G401 (cell line): ENCODE data around the gene ATP5F1D. TPM values are rescaled to one million over a fixed set of nuclear protein-coding genes. Genes with fewer than 3 reads are reported as not detected.

Experiments
- DNase-seq: peaks from one replicate; pipeline ENCODE4 v3.0.0-alpha.2; 2015; ENCODE audit warnings: low spot score
- in situ Hi-C: cut with HindIII; loops from 2 replicates; pipeline ENCODE4 v1.10.0; 2016; ENCODE audit warnings: low sequenced_read_pairs, mixed read lengths
- total RNA-seq: library from RNA; depleted of rRNA; stranded (reverse); fragments of >200 nt; shearing (Covaris generic); gene quantifications from 2 replicates; pipeline ENCODE4 v1.2.3, GENCODE V29; 2014

The ATP5F1D gene
- total RNA-seq, 1 experiment from 2014 or later = 61.3 TPM

DNA sequence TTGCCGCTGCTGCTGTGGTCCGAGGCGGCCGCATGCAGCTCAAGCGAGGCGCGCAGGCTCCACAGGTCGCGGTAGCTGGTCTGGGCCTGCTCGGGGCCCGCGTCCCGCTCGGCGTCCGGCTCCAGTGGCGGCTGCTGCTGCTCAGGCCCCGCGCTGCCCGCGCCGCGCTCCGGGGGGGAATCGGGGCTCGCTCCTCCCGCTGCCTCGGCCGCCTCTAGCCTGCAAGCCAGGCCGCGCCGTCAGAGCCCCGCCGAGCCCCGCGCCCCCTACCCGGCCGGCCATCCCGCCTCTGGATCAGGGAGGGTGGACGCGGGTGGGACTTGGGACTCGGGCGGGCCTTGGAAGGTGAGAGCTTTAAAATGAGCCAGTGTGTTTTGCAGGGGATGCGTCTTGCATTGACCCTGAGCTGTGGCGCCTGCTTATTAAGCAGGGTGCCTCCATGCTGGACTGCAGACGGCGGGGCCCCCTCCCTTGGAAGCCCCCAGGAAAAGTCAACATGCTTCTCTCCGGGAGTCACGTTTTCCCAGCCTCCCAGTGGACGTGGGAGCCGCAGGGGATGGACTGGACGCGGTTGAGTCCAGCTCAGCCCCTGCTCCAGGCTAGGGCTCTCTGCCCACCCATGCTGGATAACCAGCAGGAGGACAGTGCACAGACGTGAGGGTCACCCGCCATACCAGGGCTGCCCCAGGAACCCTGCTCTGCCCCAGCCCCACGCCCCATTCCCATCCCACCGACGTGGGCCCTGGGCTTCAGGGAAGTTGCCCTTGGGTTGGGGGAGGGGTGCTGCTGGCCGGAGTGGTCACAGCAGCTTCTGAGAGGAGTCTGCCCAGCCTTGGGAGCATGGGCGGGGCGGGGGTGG, 11.4 kb upstream of the ATP5F1D start:
- no peak for DNase-seq
- in situ Hi-C loops = no loop called here

DNA sequence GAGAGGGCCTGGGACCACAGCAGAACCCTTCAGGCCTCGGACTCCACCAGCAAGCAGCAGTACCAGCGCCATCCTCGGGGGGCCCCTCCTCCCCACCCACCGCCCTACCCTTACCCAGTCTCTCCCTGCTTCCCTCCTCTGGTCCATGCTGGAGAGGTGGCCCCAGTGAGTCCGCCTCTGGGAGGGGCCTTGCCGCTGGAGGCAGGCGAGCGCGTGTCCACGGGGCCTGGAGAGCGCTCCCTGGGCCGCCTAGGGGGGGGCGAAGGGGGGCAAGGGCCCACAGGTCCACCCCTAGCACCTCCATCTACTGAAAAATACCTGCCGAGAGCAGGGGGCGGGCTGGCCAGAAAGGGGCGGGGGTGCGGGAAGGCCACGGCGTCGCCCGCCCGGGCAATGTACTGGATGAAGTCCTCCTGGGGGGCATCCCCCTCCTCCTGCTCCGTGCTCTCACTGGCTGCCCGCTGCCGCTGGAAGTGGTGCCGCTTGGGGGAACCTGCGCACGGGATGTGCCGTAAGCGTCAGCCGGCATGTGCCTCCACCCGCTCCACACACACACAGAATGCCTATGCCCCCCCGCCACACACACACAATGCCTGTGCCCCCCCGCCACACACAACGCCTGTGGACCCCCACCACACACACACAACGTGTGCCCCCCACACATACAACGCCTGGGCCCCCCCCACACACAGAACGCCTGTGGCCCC, 10.6 kb upstream of the ATP5F1D start:
- no peak for DNase-seq

DNA sequence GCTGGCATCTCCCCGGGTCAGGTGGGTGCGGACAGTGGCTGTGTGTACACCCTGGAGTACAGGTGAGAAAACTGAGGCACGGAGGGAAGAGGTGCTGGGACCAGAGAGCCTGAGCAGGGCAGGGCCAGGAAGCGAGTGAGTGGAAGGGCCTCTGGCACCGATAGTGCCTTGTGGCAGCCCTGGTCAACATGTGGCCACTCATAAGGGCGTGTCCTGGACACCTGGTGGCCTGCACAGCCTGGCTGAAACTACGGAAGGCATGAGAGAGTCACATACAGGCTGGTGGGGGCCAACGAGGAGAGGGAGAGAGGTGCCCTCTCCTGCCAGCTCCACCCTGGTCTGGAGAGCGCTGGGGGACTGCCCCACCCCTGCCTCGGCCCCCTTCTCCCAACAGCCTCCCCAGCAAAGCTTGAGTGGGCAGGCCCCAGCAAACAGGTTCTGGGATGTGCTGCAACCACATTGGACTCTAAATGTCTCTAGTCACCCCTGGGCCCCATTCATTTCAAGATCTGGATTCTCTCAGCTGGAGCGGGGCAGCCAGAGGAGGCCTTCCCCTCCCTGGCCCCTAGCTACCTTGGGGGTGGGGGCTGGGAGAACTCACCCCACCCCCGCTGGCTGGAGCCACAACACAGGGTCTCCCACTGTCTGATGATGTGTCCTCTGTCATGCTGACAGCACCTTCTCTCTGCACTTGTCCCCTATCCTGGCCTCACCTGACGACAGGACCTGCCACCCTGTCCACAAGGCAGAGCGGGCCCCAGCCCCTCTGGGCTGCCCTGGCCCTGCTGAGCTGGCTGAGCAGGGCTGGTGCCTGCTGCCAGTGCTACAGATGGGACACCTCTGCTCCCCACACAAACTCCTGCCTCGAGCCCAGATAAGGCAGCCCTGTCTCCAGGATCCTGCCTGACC, 9.6 kb upstream of the ATP5F1D start:
- in situ Hi-C loops = no loop called here
- no peak for DNase-seq

More for the DNA sequence above, 10.6 kb upstream of the ATP5F1D start:
- in situ Hi-C loops = no loop called here

DNA sequence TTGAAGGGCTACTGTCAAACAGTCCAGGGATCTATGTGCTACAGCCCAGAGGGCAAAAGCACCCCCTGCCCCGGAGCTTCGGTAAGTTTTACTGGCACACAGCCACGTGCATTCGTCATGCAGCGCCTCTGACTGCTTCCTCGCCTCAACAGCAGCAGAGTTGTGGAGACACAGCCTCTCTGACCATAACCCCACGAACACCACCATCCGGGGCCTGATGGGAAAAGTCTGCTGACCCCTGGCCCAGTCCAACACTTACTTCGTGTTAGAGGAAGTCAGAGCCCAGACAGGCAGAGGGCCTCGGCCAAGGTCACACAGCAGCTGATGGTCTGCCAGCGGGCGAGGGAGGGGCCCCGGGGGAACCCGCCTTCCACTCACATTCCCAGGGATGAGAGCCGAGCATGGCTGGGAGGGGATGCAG, 8.9 kb upstream of the ATP5F1D start:
- in situ Hi-C loops = no loop called here
- DNase-seq = no peak

DNA sequence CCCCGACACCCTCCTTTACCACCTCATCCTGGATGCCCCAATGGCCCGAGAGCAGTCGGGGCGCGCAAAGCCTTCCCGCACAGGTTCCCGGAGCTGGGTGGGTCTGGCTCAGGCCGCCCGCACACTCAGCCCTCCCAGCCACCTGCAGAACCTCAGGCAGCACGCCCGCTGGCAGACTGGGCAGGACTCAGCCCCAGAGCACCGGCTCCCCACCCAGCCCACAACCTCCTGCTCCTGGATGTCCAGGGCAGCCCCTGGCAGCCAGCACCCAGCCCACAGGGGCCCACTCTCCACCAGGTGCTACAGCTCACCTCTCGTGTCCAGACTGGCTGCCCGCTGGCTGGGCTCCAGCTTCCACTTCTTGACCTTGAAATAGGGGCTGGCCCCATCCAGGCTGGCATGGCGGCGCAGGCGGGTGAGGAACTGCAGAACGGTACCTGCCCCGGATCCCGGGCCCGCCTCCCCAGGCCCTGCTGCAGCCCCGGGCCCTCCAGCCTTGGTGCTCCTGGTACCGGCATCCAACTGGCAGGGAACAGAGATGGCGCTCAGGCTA, 8.4 kb upstream of the ATP5F1D start:
- DNase-seq = no peak
- in situ Hi-C loops = no loop called here

DNA sequence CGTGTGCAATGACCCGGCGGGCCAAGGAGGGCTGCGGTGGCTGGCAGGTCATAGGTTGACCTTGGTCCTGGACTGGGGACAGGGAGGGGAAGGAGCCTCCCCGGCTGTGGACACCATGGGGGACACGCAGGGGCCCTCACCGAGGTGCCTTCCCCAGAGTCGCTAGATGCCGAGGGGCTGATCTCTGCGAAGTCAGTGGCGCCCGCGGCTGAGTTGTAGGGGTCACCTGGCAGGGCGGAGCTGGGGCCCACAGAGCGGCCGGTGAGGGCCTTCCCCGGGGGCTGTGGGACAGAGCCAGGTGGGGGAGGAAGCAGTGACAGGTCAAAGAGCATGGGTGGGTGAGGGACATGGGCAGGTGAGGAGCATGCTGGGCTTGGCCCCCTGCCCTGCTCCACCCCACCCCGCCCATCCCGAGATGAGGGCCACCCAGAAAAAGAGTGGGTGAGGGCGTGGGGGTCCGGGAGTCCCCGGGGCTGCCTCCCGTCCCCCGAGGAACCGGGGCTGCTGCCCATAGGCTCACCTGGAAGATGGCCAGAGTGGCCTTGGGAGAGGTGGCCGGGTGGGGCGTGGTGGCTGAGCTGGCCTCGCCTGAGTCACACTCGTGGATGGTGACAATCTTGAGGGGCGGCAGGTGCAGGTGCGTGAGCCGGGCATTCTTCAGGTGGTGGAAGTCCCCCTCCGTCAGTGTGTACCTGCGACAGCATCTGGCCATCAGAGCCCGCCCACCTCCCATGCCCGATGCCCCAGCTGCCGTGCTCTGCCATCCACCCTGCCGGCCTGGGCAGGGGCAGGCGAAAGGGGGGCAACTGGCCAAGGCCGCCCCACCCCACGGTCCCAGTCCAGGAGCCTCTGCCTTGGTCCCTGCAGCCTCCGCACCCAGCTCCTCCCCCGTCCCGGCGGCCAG, 7.2 kb upstream of the ATP5F1D start:
- DNase-seq = no peak
- in situ Hi-C loops = no loop called here

DNA sequence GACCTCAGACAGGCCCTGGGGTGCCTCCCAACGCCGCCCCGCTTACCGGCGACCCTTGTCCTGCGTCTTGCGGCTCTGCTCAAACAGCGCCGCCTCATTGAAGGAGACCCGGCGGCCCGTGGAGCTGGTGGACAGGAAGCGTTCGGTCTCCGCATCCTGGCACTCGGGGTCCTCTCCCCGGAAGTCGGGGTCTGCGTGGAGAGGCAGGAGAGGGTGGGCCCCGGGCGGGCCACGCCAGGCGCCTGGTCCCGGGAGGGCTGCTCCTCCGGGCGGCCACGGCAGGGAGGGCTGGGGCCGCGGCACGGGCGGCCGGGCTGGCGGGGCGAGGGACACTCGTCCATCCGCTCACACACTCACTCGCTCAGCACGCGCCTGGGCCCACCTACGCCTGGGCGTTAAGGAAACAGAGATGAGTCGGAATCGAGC, 6.6 kb upstream of the ATP5F1D start:
- DNase-seq = no peak
- in situ Hi-C loops = no loop called here

DNA sequence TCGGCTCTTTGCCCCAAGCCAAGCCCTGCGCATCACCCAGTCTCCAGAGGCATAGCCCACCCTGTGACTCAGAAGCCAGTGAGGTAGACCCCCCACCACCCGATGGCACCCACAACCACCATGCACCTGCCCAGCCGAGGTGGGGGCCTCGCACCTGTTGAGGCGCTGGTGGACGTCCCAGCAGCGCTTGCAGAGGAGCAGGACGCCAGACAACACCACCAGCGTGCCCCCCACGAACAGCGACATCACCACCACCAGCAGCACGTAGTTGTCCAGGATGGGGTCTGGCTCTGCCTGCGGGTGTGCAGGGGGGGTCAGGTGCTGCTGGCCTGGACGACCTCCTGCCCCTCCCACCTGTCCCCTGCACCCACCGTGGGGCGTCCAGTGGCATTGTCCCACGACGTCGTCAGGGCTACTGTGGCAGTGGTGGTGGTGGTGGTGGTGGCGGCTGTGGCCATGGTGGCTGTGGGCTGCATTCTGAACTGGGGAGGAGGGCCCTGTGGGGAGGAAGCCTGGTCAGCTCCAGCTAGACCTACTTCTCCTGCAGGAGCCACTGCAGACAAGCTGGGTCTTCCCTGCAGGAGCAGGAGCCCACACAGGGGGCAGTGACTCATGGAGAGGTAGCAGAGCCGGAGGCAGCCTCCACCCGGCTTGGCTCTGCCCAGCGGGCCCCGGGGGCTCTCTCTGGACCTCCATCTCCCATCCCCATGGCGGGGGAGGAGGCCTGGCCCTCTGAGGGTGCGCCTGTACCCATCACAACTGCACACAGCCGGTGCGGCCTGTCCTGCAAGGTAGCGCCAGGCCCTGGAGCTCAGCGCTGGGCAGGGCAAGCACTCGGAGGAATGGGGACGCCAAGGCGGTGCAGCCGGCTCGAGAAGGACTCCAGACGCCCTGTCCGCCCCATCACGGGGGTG, 5.7 kb upstream of the ATP5F1D start:
- DNase-seq = no peak
- in situ Hi-C loops = no loop called here

DNA sequence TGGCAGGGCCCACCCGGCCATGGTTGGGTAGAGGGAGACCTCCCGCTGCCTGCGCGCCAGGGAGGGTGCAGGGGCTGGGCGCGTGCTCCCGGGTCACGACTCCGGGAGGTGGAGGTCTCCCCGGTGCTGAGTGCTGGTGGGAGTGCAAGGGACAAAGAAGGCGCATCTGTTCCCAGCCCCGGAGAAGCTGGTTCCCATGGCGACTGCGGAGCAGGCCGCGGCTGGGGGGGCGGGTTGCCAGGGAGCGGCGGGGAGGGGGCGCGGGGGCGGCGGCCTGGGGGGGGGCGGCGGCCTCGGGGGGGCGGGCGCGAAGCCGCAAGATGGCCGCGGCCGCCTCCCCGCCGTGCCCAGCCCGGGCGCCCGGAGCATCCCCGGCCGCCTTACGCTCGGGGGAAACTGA, 5.0 kb upstream of the ATP5F1D start:
- in situ Hi-C loops = no loop called here
- DNase-seq = no peak

DNA sequence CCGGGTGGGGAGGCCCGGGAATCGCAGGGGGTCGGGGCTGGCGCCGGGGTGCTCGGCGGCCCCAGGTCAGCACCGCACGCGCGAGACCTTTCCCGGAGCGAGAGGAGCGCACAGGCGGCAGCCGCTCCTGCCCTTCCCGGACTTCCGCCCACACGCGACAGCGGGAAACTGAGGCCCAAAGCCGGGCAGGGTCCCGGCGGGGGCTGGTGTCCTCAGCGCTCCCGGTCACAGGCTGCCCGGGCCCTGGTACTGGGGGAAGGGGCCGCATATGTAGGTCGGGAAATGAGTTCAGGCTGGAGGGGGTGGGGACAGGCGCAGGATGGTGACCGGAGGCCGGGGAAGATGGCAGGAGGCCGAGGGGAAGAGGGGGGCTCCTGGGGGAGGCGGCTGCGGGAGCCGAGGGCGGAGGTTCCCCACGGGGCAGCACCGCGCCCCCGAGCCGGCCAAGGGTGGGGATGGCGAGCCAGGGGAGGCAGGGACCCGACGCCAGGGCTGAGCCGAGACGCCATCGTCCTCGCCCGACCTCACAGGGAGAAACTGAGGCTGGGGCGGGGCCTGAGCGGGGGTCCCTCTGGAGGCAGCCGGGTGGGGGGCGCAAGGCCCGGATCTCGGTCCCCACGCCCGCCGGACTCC, 4.4 kb upstream of the ATP5F1D start:
- no peak for DNase-seq
- in situ Hi-C loops = no loop called here

DNA sequence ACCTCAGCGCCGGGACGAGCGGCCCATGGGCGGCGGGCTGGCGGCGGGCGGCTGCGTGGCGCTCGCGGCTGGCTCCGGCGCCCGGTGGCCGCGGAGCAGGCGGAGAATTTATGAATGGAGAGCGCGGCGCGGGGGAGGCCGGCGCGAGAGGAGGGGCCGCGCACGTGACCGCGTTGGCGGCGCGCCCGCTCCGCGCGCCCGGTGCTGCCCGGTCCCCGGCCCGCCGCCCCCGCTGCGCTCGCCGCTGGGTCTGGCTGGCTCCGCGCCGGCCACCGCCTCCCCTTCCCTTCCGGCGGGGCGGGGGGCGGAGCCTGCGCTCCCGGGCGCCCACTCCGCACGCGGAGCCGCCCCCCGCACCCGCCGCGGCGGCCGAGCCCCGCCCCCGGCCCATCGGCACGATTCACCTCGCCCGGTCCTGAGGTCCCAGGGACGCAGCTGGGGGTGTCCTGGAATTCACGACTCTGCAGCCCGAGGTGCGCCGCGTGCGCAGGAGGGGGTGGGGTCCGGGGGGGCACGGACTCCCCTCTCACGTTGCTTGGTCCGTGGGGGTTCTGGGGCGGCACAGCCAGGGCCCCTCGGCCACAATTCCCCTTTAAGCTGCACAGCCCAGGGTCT, 3.7 kb upstream of the ATP5F1D start, which contains the start of gene CBARP:
TSS of gene CBARP (minus strand) at position 252 of the 615 bp plus-strand sequence. CDS start 1,905 bp downstream, outside the sequence.
- DNase-seq = no peak
- in situ Hi-C loops = no loop called here

DNA sequence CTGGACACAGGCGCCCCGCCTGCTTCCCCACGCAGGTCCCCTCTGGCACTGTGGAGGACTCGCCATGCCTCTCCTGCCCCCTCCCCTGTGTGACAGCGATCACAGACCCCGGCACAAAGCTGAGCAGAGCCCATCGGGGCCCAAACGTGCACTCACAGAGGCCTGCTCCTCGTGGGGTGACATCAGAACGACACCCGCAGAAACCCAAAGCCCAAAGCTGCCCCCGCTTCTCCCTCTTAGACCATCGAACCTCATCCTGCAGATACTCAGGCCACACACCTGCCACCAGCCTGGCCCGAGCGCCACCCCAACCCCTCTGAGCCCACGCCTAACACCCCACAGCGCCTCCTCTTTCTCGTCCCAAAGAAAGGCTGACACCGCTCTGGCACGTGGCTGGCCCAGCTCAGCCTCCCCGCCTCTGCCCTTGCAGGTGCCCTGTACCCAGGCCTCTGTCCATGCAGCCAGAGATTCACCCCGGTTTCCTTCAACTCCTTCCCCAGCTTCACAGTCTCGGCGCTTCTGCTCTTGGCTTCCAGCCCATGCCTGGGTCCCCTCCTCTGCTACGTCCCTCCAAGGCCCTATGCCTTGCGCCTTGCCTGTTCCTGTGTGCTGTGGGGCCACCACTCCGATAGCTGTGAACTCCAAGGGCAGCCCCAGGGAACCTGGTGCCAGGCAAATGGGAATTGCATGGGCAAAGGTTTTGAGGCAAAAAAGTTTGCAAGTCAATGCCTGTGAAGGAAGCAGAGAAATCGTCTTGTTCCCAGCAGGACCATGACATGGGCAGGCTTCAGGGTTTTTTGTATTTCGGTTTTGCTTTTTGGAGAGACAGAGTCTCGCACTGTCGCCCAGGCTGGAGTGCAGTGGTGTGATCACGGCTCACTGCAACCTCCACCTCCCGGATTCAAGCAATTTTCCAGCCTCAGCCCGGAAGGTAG, 2.9 kb upstream of the ATP5F1D start:
- in situ Hi-C loops = no loop called here
- no peak for DNase-seq

DNA sequence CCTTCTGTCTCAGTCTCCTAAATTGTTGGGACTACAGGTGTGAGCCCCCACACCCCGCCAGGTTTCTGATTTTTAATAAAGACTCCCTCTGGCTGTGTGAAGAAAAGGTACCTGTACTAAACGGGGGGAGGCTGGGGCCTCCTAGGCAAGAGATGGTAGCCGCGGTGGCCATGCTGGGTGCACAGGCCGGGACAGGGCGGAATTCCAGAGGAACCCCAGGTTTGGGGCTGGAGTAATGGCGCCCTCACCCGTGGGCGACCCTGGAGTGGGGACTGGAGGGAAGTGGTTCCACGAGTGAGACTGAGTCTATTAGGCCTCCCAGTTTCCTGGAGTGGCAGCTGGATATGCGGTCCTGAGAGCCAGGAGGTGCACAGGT, 2.1 kb upstream of the ATP5F1D start:
- in situ Hi-C loops = no loop called here

DNA sequence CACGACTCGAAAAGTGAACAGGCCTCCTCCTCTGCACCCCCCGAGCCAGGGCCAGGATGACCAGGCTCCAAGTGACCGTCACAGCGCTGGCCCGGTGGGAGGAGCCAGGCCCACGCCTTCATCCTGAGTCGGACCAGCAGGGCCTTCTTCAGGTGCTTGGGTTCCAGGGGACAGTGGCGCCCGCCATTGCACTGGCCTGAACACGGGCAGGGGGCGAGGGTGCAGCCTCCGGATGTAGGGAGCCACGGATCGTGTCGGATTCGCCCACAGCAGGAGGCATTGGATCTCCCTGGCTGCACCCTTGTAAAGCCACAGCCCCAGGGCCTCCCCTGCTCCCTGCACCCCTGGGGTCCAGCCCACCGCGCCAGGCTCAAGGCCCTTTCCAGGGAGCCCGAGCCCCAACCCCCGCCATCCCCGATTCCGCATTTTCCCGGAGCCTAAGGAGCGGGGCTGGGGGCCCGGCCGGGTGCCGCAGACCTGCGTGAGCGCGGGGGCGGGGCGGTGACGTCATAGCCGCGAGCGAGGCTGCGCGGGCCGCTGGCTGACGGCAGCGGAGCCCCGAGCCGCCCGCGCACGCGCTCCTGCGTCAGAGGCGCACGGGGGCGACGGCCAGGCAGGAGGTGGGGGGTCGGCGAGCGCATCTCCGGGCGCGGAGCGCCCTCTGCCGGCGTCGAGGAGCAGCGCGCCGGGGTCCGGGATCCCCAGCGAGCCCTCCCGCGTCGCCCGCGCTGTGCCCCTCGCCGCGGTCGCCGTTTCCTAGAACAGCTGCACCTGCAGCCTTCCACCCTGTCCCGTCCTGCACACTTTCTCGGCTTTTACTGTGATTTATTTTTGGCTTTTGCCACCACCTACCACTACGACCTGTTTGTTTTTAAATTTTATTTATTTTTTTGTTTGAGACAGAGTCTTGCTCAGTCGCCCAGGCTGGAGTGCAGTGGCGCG, 1.5 kb upstream of the ATP5F1D start:
- peak; percentile 86 for DNase-seq
- in situ Hi-C loops = no loop called here

More for the DNA sequence above, 2.1 kb upstream of the ATP5F1D start:
- DNase-seq = no peak
